ENCODE results near the gene ANO6. TPM values are rescaled to one million over a fixed set of nuclear protein-coding genes. Genes with fewer than 3 reads are reported as not detected.

The ANO6 gene
- total RNA-seq, 2 experiments from 2014 or later, result 23.1 to 24.4 TPM

DNA sequence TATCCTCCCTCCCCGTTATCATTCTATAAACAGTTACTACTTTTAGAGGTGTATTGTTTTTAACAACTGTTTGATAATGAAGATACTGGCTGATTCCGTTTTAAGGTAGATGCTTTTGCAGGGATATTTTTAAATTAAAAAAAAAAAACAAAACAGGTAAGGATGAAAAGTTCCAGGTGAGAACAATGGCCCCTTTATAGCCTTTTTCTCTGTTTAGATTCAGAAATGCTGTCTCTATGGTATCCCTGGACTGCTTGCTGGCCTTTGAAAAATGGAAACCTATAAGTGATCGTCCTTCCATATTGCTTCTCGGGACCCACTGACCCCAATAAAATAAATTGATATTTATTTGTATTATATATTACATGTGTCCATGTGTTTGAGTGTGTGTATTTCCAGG is 23.2 kb upstream of the ANO6 start:
- no peak for ATAC-seq (ENCODE audit: low read depth)
- H3K36me3 Mint-ChIP-seq, result peaks cover 2% of the 10 kb centered on the region
- H3K27me3 Mint-ChIP-seq, result no peaks in the 10 kb centered on the region
- POLR2A ChIA-PET, result no interaction called here
- no peak overlapping the region for H3K4me3 Mint-ChIP-seq
- H3K4me1 Mint-ChIP-seq, result peaks cover 8% of the 10 kb centered on the region
- no peak overlapping the region for H3K27ac Mint-ChIP-seq
- DNase-seq, result no peak
- H3K9me3 Mint-ChIP-seq, result no peaks in the 10 kb centered on the region

DNA sequence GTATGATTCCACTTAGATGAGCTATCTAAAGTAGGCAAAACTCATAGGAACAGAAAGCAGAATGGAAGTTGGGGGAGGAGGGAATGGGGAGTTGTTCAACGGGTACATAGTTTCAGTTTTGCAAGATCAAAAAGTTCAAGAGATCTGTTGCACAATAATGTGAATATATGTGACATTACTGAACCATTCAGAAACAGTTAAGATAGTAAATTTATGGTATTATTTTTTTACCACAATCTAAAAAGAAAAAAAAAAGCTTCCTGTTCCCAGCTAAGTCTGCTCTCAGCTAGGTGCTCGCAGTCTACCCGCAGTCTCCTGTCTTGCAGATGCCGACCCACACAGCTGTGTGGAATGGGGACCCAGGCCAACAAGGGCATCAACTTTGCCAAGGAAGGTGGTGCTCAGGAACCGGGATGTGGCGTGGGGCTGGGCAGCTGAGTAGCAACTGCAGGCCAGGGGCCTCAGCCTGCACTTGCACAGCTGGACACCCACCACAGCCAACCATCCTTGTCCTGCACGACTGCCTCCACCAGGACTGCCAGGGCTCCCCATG is 15.3 kb upstream of the ANO6 start:
- DNase-seq, result peak; percentile 31

DNA sequence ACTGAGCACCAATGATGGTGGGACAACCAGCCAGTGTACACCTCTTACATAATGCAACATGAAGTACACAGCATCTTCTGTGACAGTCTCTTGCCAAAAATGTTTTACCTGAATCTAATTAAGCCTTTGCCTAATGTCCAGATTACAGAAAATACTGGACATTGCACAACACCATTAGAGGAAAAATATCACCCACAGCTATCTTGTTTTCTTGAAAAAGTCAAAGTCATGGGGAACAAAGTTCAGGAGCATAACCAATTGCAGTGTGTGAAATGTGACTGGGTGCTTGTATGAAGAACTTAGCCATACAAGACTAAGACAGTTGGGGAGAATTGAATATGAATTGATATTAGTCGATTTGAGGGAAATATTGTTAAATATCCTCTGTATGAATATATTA is 12.1 kb upstream of the ANO6 start:
- DNase-seq, result no peak
- Mint-ChIP-seq H3K4me1 (peaks cover 13% of the 10 kb centered on the region), H3K9me3 (no peaks in the 10 kb centered on the region), H3K36me3 (peaks cover 2% of the 10 kb centered on the region), H3K27me3 (no peaks in the 10 kb centered on the region), H3K27ac (no peak overlapping the region), H3K4me3 (no peak overlapping the region)
- POLR2A ChIA-PET, result no interaction called here
- no peak for ATAC-seq (ENCODE audit: low read depth)

More for the DNA sequence above, 15.3 kb upstream of the ANO6 start:
- ATAC-seq (ENCODE audit: low read depth), result peak; percentile 61
- H3K36me3 Mint-ChIP-seq, result no peaks in the 10 kb centered on the region
- H3K4me1 Mint-ChIP-seq, result peaks cover 13% of the 10 kb centered on the region
- peak overlapping the region; percentile 49 for H3K4me3 Mint-ChIP-seq
- H3K9me3 Mint-ChIP-seq, result no peaks in the 10 kb centered on the region
- POLR2A ChIA-PET, result interaction anchor here (0.7 kb wide), 1 partner anchor 15 kb away, joined by 6 read pairs; the partner anchor contains the start of gene ANO6
- peak overlapping the region; percentile 53 for H3K27ac Mint-ChIP-seq
- no peaks in the 10 kb centered on the region for H3K27me3 Mint-ChIP-seq

DNA sequence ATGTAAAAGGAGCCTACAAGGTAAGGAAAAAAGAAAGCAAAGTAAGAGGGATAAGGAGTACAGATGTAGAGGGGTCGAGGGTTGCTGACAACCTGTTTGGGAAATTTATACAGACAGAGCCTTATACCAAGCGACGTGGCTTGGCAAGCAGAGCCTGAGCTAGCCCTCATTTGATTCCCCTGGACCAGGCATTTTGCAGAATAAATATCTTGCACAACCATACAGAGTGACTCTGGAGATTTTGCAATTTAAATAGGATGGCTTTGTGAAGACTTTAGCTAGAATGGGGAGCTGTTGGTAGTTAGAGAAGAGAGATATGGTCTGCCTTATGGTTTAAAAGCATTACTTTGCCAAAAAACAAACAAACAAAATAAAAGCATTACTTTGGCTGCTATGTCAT is 11.1 kb upstream of the ANO6 start:
- H3K4me3 Mint-ChIP-seq, result no peak overlapping the region
- no peaks in the 10 kb centered on the region for H3K9me3 Mint-ChIP-seq
- H3K4me1 Mint-ChIP-seq, result peaks cover 10% of the 10 kb centered on the region
- DNase-seq (no peak), ATAC-seq (ENCODE audit: low read depth) (no peak)
- H3K27me3 Mint-ChIP-seq, result no peaks in the 10 kb centered on the region
- H3K36me3 Mint-ChIP-seq, result peaks cover 2% of the 10 kb centered on the region
- POLR2A ChIA-PET, result no interaction called here
- H3K27ac Mint-ChIP-seq, result no peak overlapping the region

DNA sequence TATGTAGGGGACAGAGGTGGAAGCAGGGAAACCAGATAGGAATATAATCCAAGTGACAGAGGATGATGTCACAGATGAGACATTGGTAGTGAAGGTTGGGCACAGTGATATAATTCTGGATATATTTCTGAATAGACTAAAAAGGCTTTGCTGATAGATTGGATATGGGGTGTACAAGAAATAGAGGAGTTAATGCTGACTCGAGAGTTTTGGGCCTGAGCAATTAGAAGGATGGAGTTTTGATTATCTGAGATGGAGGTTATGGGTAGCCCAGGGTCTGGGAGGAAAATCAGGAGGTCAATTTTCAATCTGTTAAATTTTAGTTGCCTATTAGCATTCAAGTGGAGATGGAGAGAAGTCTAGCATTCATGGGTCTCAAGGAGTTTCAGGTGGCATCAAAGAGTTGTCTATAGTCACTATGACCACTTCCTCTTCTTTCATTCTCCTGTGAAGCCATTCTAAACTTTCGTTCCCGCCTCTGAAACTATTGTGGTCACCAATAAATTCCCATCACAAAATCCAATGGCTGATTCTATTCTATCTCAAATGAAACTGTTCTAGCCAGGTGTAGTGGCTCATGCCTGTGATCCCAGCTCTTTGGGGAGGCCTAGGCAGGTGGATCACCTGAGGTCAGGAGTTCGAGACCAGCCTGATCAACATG is 10.6 kb upstream of the ANO6 start:
- no peak overlapping the region for H3K4me3 Mint-ChIP-seq
- no peaks in the 10 kb centered on the region for H3K27me3 Mint-ChIP-seq
- peaks cover 6% of the 10 kb centered on the region for H3K4me1 Mint-ChIP-seq
- peaks cover 2% of the 10 kb centered on the region for H3K36me3 Mint-ChIP-seq
- DNase-seq (no peak), ATAC-seq (ENCODE audit: low read depth) (no peak)
- no peaks in the 10 kb centered on the region for H3K9me3 Mint-ChIP-seq
- POLR2A ChIA-PET, result interaction anchor here (1.3 kb wide), 1 partner anchor 10 kb away, joined by 7 read pairs; the partner anchor contains the start of gene ANO6
- no peak overlapping the region for H3K27ac Mint-ChIP-seq

DNA sequence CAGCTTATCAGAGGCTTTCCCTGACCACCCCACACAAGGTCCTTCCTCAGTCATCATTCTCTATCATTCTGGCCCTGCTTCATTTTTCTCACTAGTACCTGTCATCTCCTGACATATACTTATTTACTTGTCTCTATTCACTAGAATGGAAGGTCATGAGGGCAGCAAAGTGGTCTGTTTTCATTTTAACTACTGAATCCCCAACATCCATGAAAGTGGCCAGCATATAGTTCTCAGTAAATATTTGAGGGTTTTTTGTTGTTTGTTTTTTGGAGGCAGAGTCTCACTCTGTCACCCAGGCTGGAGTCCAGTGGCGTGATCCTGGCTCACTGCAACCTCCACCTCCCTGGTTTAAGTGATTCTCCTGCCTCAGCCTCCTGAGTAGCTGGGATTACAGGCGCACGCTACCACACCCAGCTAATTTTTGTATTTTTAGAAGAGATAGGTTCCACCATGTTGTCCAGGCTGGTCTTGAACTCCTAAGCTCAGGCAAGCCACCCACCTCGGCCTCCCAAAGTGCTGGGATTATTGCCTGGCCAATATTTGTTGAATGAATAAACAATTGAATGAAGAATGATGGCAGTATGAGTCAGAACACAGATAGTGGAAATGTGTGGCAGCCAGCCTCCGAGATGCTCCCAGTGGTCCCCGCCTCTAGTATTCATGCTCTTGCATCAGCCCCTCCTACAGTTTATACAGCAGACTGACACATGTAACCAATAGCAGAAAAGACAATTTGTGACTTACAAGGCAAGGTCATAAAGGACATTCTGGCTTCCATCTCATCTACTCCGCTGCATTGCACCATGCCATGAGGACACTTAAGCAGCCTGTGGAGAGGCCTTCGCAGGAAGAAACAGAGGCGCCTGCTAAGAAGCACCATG is 7.0 kb upstream of the ANO6 start:
- ATAC-seq (ENCODE audit: low read depth), result no peak
- Mint-ChIP-seq H3K27ac (no peak overlapping the region), H3K4me3 (no peak overlapping the region), H3K4me1 (no peaks in the 10 kb centered on the region), H3K36me3 (peaks cover 2% of the 10 kb centered on the region), H3K27me3 (no peaks in the 10 kb centered on the region), H3K9me3 (no peaks in the 10 kb centered on the region)
- DNase-seq, result no peak
- POLR2A ChIA-PET, result no interaction called here

DNA sequence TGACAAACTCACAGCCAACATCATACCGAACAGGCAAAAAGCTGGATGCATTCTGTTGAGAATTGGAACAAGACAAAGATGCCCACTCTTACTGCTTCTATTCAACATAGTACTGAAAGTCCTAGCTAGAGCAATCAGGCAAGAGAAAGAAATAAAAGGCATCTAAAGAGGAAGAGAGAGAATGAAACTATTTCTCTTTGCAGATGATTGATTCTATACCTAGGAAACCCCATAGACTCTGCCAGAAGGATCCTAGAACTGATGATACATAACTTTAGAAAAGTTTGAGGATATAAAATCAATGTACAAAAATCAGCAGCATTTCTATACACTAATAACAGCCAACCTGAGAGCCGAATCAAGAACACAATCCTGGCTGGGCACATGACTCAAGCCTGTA is 6.1 kb upstream of the ANO6 start:
- POLR2A ChIA-PET, result no interaction called here
- H3K4me1 Mint-ChIP-seq, result peaks cover 7% of the 10 kb centered on the region
- no peaks in the 10 kb centered on the region for H3K9me3 Mint-ChIP-seq
- H3K36me3 Mint-ChIP-seq, result peaks cover 4% of the 10 kb centered on the region
- no peak for ATAC-seq (ENCODE audit: low read depth)
- H3K27ac Mint-ChIP-seq, result no peak overlapping the region
- H3K27me3 Mint-ChIP-seq, result no peaks in the 10 kb centered on the region
- no peak for DNase-seq
- no peak overlapping the region for H3K4me3 Mint-ChIP-seq

DNA sequence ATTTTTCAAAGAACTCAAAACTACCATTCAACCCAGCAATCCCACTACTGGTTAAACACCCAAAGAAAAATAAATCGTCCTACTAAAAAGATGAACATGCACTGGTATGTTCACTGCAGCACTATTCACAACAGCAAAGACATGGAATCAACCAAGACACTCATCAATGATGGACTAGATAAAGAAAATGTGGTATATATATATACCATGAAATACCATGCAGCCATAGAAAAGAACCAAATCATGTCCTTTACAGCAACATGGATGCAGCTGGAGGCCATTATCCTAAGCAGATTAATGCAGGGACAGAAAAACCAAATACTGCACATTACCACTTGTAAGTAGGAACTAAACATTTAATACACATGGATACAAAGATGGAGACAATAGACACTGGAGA is 3.8 kb upstream of the ANO6 start:
- peaks cover 11% of the 10 kb centered on the region for H3K4me1 Mint-ChIP-seq
- H3K27ac Mint-ChIP-seq, result no peak overlapping the region
- DNase-seq, result no peak
- H3K4me3 Mint-ChIP-seq, result no peak overlapping the region
- POLR2A ChIA-PET, result no interaction called here
- peaks cover 7% of the 10 kb centered on the region for H3K36me3 Mint-ChIP-seq
- no peaks in the 10 kb centered on the region for H3K27me3 Mint-ChIP-seq
- no peaks in the 10 kb centered on the region for H3K9me3 Mint-ChIP-seq
- ATAC-seq (ENCODE audit: low read depth), result no peak

DNA sequence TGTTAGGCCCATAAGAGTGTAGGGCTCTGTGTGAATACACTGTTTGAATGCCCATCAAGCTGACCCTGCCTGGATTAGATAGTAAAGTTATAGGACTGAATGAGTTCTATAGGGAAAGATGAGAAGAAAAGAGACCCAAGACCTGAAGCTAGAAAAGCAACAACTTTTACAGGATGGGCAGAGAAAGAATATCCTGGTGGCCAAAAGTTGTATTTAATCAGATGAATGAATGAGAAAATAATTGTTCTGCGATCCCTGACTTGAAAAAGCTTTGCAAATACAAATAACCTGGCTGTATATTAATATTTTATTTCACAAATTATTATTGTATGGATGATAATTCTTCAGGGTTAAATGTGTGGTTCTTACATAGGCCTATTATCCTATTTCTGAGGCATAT is 2.8 kb upstream of the ANO6 start:
- no peak overlapping the region for H3K27ac Mint-ChIP-seq
- DNase-seq (no peak), ATAC-seq (ENCODE audit: low read depth) (no peak)
- no peaks in the 10 kb centered on the region for H3K27me3 Mint-ChIP-seq
- POLR2A ChIA-PET, result no interaction called here
- peaks cover 7% of the 10 kb centered on the region for H3K36me3 Mint-ChIP-seq
- peaks cover 20% of the 10 kb centered on the region for H3K4me1 Mint-ChIP-seq
- H3K9me3 Mint-ChIP-seq, result no peaks in the 10 kb centered on the region
- no peak overlapping the region for H3K4me3 Mint-ChIP-seq

DNA sequence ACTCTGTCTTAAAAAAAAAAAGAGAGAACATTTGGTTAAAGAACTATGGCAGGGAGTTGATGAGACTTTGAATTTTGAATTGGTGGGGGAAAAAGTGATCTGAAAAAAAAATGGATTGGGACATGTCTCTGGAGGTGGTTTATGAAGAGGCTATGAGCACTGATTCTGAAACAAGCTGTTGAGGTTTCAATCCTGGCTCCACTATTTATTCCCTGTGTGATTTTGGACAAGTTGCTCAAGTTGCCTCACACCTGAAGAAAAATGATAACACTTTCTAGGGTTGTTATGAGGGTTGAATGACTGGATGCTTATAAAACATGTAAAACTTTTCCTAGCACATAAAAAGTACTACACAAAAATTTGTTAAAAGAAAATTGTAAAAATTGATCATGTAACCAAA is 1.8 kb upstream of the ANO6 start:
- no peak overlapping the region for H3K4me3 Mint-ChIP-seq
- DNase-seq (no peak), ATAC-seq (ENCODE audit: low read depth) (no peak)
- peaks cover 5% of the 10 kb centered on the region for H3K36me3 Mint-ChIP-seq
- no peaks in the 10 kb centered on the region for H3K9me3 Mint-ChIP-seq
- no peaks in the 10 kb centered on the region for H3K27me3 Mint-ChIP-seq
- peaks cover 25% of the 10 kb centered on the region for H3K4me1 Mint-ChIP-seq
- H3K27ac Mint-ChIP-seq, result no peak overlapping the region
- POLR2A ChIA-PET, result no interaction called here

DNA sequence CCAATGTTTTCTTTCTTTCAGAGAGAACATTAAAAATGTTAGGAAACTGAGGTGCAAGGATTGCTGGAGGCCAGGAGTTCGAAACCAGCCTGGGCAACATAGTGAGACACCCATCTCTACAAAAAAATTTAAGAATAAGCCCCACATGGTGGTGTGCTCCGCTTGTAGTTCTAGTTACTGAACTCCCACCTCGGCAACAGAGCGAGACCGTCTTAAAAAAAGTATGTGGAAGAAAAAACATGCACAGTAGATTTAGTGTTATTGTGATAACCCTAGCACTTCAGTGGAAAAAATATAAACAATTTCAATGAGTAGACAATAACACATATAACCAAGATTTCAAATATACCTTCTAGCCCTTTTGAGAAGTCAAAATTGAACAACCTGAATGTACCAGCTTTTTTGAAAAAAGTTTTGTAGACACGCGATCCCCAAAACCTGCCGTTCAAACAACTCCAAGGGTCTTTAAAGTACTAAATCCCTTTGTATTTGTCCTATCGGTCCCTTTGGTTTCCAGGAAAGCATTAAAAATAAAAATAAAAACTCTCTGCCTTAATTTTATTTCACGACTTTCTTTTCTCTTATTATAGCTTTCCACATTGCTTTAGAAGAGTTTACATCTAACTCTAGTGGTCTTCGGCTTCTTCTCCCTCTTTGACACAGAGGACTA is 1.0 kb upstream of the ANO6 start:
- no peak for ATAC-seq (ENCODE audit: low read depth)
- H3K9me3 Mint-ChIP-seq, result no peaks in the 10 kb centered on the region
- H3K36me3 Mint-ChIP-seq, result peaks cover 5% of the 10 kb centered on the region

DNA sequence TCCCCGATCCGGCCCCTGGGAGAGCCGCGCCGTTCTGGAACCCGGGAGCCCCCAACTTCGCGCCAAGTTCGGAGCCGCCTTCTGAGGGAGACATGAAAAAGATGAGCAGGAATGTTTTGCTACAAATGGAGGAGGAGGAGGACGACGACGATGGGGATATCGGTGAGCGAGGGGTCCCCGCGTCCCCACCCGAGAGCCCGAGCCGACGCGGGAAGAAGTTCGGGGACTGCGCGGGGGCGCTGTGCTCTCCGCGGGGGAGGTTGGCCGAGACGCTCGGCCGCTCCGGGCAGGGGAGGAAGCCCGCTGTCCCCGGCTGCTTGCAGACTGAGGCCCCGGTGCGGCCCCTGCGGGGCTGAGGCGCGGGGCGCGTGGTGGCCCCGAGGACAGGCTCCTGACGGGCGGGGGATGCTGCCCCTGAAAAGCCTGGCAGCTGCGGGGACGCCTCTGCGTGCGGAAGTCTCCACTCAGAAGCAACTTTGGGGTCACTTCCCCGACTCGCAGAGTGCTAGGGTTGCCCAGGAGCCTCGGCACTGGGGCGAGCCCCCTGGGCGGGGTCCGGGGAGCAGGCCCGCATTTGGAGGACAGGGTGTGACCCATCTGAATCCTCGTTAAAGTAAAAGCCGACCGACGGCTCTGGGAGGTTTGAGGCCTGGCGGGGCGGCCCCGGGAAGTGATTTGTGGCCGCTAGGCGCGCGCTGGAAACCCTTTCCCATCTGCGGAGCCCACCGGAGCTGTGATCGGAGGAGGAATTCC is 511 bp downstream of the ANO6 start:
- DNase-seq (peak; percentile 75), ATAC-seq (ENCODE audit: low read depth) (peak; percentile 51)
- H3K4me3 Mint-ChIP-seq, result peak overlapping the region; percentile 96
- H3K4me1 Mint-ChIP-seq, result peaks cover 42% of the 10 kb centered on the region
- H3K27ac Mint-ChIP-seq, result peak overlapping the region; percentile 89
- POLR2A ChIA-PET, result interaction anchor here (1.2 to 3.1 kb wide), 3 partner anchors 10 to 511 kb away, joined by 6 to 13 read pairs (median 7); no protein-coding TSS in a partner anchor
- peaks cover 13% of the 10 kb centered on the region for H3K36me3 Mint-ChIP-seq
- peaks cover 4% of the 10 kb centered on the region for H3K9me3 Mint-ChIP-seq
- no peaks in the 10 kb centered on the region for H3K27me3 Mint-ChIP-seq

More for the DNA sequence above, 1.0 kb upstream of the ANO6 start:
- Mint-ChIP-seq H3K27ac (peak overlapping the region; percentile 89), H3K27me3 (no peaks in the 10 kb centered on the region), H3K4me3 (peak overlapping the region; percentile 96), H3K4me1 (peaks cover 33% of the 10 kb centered on the region)
- POLR2A ChIA-PET, result interaction anchor here (0.6 to 3.1 kb wide), 6 partner anchors 9 to 775 kb away, joined by 3 to 13 read pairs (median 5); no protein-coding TSS in a partner anchor
- no peak for DNase-seq
